Kidney (tissue), 22 donors: Measurements from ENCODE around the gene DDX31. TPM values are rescaled to one million over a fixed set of nuclear protein-coding genes. Genes with fewer than 3 reads are reported as not detected.
"Not testable (repeated sequence)": the region's sequence is repeated elsewhere in the genome, so short reads cannot be mapped to it uniquely, and the experiment has no call there.

Experiments used
- DNase-seq, 5 donors: peaks; one replicate each; pipeline ENCODE4 v3.0.0-alpha.2; 2013 to 2020
- FAIRE-seq: peaks from 2 replicates; lab custom pipeline; 2012; peaks lifted over from hg19 to GRCh38; lab: Jason Lieb, UNC
- H3K27ac ChIP-seq, 2 donors: one replicate each; pipeline ENCODE4 v1.7.0; 2013; ENCODE audit warnings: low read depth in 2 of 2, low read length in 2 of 2, inconsistent platforms in 1 of 2
- H3K27me3 ChIP-seq: one replicate; pipeline ENCODE4 v1.7.1; 2013; ENCODE audit warnings: low read length, inconsistent platforms; ENCODE audit not compliant: control insufficient read depth, insufficient read depth
- H3K36me3 ChIP-seq, 3 donors: one replicate each; pipeline versions ENCODE4 v1.7.0 to v1.7.1; 2013; ENCODE audit warnings: low read length in 3 of 3, control low read depth in 1 of 3, inconsistent platforms in 1 of 3; ENCODE audit not compliant: insufficient read depth in 3 of 3, control insufficient read depth in 2 of 3
- H3K4me1 ChIP-seq, 3 donors: one replicate each; pipeline versions ENCODE4 v1.7.0 to v1.7.1; 2013; ENCODE audit warnings: low read length in 3 of 3, inconsistent platforms in 1 of 3, low read depth in 1 of 3; ENCODE audit not compliant: control insufficient read depth in 2 of 3, insufficient read depth in 2 of 3
- H3K4me3 ChIP-seq, 3 donors: one replicate each; pipeline versions ENCODE4 v1.7.0 to v1.8.1; 2013; ENCODE audit warnings: low read length in 3 of 3, control low read depth in 1 of 3, inconsistent platforms in 1 of 3
- H3K9ac ChIP-seq, 3 donors: one replicate each; pipeline versions ENCODE4 v1.7.0 to v1.7.1; 2013; ENCODE audit warnings: low read length in 3 of 3, control low read depth in 1 of 3, inconsistent platforms in 1 of 3
- H3K9me3 ChIP-seq, 3 donors: one replicate each; pipeline versions ENCODE4 v1.7.0 to v1.7.1; 2013; ENCODE audit warnings: low read length in 3 of 3, control low read depth in 1 of 3, inconsistent platforms in 1 of 3; ENCODE audit not compliant: control insufficient read depth in 2 of 3, insufficient read depth in 1 of 3
- intact Hi-C: fragments of 100-400 bp; cut with DNase I; formaldehyde crosslinking; loops from one replicate; pipeline ENCODE4 v1.11.1; 2022
- long read RNA-seq, 10 donors: library from polyadenylated mRNA in 1 of 10; unstranded in 1 of 10; transcript quantifications; one replicate each; pipeline ENCODE4 v2.0.0 and lab custom pipeline, GENCODE V29; 2021 to 2026
- polyA plus RNA-seq: library from polyadenylated mRNA; stranded (reverse); fragments of 350-450 nt; fragmentation: Illumina TruSeq; extraction: RNeasy Lipid Tissue Mini Kit (QIAGEN cat#74804); gene quantifications from one replicate; pipeline ENCODE4 v1.2.3, GENCODE V29; 2014; ENCODE audit warnings: low read depth, low replicate concordance; ENCODE audit not compliant: insufficient read depth
- total RNA-seq: library from RNA; stranded (reverse); fragmentation: NEBNext Ultra II Directional; extraction: Animal tissue kit (Norgen Biotek cat#: 25700); gene quantifications from one replicate; pipeline ENCODE4 v1.2.1, GENCODE V29; 2021
- TF ChIP-seq, protein P1 (sequence below): IDR thresholded peaks from 3 replicates; pipeline ENCODE4 v1.5.1; 2012; ENCODE audit warnings: mild to moderate bottlenecking, moderate library complexity, borderline replicate concordance; ENCODE audit not compliant: insufficient read depth; ENCODE audit errors: extremely low read depth
- donor health status: control.
- donor health status: control.
- donor health status: control.
- donor health status: control.
- donor health status: control.
- donor health status: DM: yes; HTN: yes; CAD: no.
- donor health status: Normal renal cell carcinoma (clear cell type).

DDX31 gene
- total RNA-seq = 27.6 TPM
- polyA plus RNA-seq = 6.4 TPM
- long read RNA-seq, donor 1 = 0 reads
- long read RNA-seq, donor 2 = 0 reads
- long read RNA-seq, donor 3, full-length matches to known transcripts = 4 of 4 reads
- long read RNA-seq, donor 3, partial matches to known transcripts = 0 of 4 reads
- long read RNA-seq, donor 3, other reads (novel, unspliced or antisense) = 0 of 4 reads
- long read RNA-seq, donor 4, partial matches to known transcripts = 0 of 2 reads
- long read RNA-seq, donor 4, other reads (novel, unspliced or antisense) = 0 of 2 reads
- long read RNA-seq, donor 5 = 0 reads
- long read RNA-seq, donor 6, full-length matches to known transcripts = 3 of 3 reads
- long read RNA-seq, donor 6, partial matches to known transcripts = 0 of 3 reads
- long read RNA-seq, donor 6, other reads (novel, unspliced or antisense) = 0 of 3 reads
- long read RNA-seq, donor 7, full-length matches to known transcripts = 5 of 15 reads
- long read RNA-seq, donor 7, partial matches to known transcripts = 2 of 15 reads
- long read RNA-seq, donor 7, other reads (novel, unspliced or antisense) = 8 of 15 reads
- long read RNA-seq, donor 8, full-length matches to known transcripts = 2 of 2 reads
- long read RNA-seq, donor 8, partial matches to known transcripts = 0 of 2 reads
- long read RNA-seq, donor 8, other reads (novel, unspliced or antisense) = 0 of 2 reads
- long read RNA-seq, donor 9 = 0 reads
- long read RNA-seq, donor 10, full-length matches to known transcripts = 1 of 1 reads
- long read RNA-seq, donor 10, partial matches to known transcripts = 0 of 1 reads
- long read RNA-seq, donor 10, other reads (novel, unspliced or antisense) = 0 of 1 reads

DNA sequence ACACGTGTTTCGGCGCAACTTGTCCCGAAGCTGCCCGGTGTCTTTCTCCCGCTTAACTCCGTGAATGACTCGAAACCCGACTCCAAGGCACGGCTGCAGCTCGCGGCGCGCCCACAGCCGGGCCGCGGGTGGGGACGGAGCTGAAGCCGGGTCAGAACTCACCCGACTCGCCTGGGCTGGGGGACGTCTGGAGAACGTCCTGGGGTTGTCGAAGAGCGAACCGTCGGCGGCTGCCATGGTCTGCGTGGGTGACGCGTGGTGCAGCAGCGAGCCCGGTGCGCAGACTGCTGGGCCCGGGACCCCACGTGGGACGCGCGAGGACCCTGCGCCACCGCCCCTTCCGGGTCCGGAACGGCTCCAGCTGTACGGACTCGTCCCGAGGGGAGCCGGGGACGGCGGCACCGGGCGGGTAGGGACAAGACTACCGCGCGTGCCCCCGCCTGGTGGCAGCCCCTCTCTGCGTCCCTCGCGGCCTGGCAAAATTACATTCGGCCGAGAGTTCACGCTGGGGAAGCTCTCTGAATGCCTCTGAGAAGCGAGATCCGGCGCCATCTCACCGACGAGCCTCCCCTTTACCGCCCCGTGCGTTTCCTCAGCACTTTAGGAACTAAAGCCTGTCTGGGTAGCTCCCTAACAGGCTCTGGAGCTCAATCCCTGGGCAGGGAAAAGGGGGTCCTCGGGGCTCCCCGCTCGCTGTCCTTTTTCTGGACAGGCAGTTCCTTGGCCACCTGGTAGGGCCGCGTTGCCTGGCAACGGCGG is at the start of gene DDX31:
DDX31 (minus strand) TSS at position 286 of the 759 bp plus-strand sequence; CDS start at position 237, 49 bp downstream.
- H3K4me3 ChIP-seq = peak within 1 kb of the TSS; percentile 88 to 98 (median 95)
- no peaks in the 10 kb centered on the region for H3K36me3 ChIP-seq
- peak within 1 kb of the TSS; percentile 91 to 99 (median 97) for H3K9ac ChIP-seq
- H3K9me3 ChIP-seq = no peaks in the 10 kb centered on the region
- H3K4me1 ChIP-seq = peaks cover 0 to 15% (median 0%) of the 10 kb centered on the region in 3 donors
- H3K27ac ChIP-seq = peak within 1 kb of the TSS; percentile 98 to 99
- DNase-seq (peak; percentile 87 to 96 (median 93)), FAIRE-seq (no peak)
- intact Hi-C loops = no loop called here
- no peaks in the 10 kb centered on the region for H3K27me3 ChIP-seq
- TF ChIP-seq, protein P1, sequence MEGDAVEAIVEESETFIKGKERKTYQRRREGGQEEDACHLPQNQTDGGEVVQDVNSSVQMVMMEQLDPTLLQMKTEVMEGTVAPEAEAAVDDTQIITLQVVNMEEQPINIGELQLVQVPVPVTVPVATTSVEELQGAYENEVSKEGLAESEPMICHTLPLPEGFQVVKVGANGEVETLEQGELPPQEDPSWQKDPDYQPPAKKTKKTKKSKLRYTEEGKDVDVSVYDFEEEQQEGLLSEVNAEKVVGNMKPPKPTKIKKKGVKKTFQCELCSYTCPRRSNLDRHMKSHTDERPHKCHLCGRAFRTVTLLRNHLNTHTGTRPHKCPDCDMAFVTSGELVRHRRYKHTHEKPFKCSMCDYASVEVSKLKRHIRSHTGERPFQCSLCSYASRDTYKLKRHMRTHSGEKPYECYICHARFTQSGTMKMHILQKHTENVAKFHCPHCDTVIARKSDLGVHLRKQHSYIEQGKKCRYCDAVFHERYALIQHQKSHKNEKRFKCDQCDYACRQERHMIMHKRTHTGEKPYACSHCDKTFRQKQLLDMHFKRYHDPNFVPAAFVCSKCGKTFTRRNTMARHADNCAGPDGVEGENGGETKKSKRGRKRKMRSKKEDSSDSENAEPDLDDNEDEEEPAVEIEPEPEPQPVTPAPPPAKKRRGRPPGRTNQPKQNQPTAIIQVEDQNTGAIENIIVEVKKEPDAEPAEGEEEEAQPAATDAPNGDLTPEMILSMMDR = no peak

DNA sequence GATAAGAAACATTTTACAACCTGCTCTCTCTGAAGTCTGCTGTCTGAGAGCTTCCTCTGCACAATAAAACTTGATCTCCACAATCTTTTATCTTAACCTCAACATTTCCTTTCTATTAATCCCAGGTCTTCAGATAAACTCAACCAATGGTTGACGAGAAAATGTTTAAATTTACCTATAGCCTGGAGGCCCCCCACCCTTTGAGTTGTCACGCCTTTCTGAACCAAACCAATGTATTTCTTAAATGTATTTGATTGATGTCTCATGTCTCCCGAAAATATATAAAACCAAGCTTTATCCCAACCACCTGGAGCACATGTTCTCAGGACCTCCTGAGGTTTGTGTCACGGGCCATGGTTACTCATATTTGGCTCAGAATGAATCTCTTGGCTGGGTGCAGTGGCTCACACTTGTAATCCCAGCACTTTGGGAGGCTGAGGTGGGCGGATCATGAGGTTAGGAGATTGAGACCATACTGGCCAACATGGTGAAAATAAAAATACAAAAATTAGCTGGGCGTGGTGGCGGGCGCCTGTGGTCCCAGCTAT is 48.7 kb upstream of the DDX31 start:
- DNase-seq, H3K27me3 ChIP-seq, H3K36me3 ChIP-seq, intact Hi-C loops, H3K4me3 ChIP-seq, H3K9ac ChIP-seq, H3K4me1 ChIP-seq, H3K27ac ChIP-seq, FAIRE-seq, H3K9me3 ChIP-seq: not testable (repeated sequence)

DNA sequence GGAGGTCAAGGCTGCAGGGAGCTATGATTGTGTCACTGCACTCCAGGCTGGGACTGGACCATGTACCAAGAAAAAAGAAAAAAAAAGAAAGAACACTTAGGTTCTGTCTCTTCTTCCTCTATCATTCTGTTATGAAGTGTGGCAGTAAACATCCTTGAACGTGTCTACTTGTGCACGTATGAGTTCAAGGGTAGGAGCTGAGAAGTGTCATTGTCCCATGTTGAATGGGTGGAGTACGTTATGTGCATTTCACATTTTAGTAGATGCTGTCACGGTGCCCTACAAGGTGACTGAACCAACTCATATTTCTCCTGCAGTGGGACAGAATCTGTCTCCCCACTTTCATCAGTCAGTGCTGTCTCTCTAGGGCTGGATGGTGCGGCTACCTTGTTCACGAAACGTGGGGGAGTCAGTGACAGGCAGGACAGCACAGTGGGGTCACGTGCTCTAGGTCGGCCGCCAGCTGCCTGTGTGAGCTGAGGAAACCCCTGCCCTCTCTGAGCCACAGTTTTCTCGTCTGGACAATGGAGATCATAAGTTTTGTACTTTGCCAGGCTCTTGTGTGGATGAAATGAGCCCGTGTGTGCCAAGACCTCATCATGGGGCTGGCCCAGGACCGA is 47.7 kb upstream of the DDX31 start:
- intact Hi-C loops = no loop called here
- Histone ChIP-seq H3K4me3 (no peak overlapping the region), H3K27ac (no peak overlapping the region), H3K4me1 (no peaks in the 10 kb centered on the region), H3K9me3 (no peaks in the 10 kb centered on the region), H3K9ac (no peak overlapping the region), H3K27me3 (no peaks in the 10 kb centered on the region), H3K36me3 (no peaks in the 10 kb centered on the region)
- no peak for DNase-seq
- no peak for FAIRE-seq
- TF ChIP-seq, protein P1 = no peak
